Measurements from ENCODE around the gene PYCARD. TPM values are rescaled to one million over a fixed set of nuclear protein-coding genes. Genes with fewer than 3 reads are reported as not detected.

The PYCARD gene
- total and polyA plus RNA-seq, 2 donors from 2014 or later = 14.8 to 26.5 TPM

DNA sequence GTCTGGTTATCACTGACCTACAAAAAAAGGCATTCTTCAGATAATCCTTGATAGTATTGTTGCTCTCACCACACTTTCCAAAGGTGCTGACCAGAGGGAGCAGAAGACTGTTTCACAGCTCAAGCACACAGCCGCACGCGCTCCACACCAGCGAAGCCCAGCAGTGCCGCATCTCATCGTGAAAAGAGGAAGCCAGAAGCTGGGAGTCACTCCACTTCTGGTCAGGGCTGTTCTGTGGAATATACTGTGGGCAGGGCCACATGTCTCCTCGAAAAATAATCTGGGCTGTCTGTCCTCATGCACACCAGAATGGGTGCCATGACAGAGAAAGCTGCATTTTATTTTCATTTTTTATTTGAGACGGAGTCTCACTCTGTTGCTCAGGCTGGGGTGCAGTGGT is 45.4 kb downstream of the PYCARD start:
- FAIRE-seq (no peak), DNase-seq (no peak)
- Histone ChIP-seq H3K4me1 (ENCODE audit: control insufficient read depth in 2 of 3, insufficient read depth in 2 of 3, low read depth in 1 of 3, low read length in 3 of 3) (no peaks in the 10 kb centered on the region), H3K27me3 (ENCODE audit: control insufficient read depth, insufficient read depth, low read length) (no peaks in the 10 kb centered on the region), H3K9ac (ENCODE audit: low read length in 3 of 3) (no peak overlapping the region), H3K27ac (ENCODE audit: low read depth in 2 of 2, low read length in 2 of 2) (no peak overlapping the region), H3K4me3 (ENCODE audit: low read length in 3 of 3) (no peak overlapping the region), H3K36me3 (ENCODE audit: control insufficient read depth in 2 of 3, insufficient read depth in 3 of 3, low read length in 3 of 3) (no peaks in the 10 kb centered on the region), H3K9me3 (ENCODE audit: control insufficient read depth in 2 of 3, insufficient read depth in 1 of 3, low read length in 3 of 3) (no peaks in the 10 kb centered on the region)
- TF ChIP-seq, protein P1, sequence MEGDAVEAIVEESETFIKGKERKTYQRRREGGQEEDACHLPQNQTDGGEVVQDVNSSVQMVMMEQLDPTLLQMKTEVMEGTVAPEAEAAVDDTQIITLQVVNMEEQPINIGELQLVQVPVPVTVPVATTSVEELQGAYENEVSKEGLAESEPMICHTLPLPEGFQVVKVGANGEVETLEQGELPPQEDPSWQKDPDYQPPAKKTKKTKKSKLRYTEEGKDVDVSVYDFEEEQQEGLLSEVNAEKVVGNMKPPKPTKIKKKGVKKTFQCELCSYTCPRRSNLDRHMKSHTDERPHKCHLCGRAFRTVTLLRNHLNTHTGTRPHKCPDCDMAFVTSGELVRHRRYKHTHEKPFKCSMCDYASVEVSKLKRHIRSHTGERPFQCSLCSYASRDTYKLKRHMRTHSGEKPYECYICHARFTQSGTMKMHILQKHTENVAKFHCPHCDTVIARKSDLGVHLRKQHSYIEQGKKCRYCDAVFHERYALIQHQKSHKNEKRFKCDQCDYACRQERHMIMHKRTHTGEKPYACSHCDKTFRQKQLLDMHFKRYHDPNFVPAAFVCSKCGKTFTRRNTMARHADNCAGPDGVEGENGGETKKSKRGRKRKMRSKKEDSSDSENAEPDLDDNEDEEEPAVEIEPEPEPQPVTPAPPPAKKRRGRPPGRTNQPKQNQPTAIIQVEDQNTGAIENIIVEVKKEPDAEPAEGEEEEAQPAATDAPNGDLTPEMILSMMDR (IDR thresholded peaks at IDR 0.05; ENCODE audit: borderline replicate concordance, extremely low read depth, insufficient read depth) = no peak
- intact Hi-C loops (cut with DNase I) = no loop called here

Other genes starting within 250 kb of the PYCARD start
- gene SETD1A, start 245.0 kb downstream of the PYCARD start, total RNA-seq = 18.8 TPM
- 4.8 TPM for gene SETD1A, start 245.0 kb downstream of the PYCARD start, polyA plus RNA-seq (ENCODE audit: insufficient read depth, low read depth, low replicate concordance)
- gene HSD3B7, start 217.6 kb downstream of the PYCARD start, total RNA-seq = 40.5 TPM
- 24.4 TPM for gene HSD3B7, start 217.6 kb downstream of the PYCARD start, polyA plus RNA-seq (ENCODE audit: insufficient read depth, low read depth, low replicate concordance)
- 1.7 TPM for gene STX1B, start 192.1 kb downstream of the PYCARD start, total RNA-seq
- gene STX1B, start 192.1 kb downstream of the PYCARD start, polyA plus RNA-seq (ENCODE audit: insufficient read depth, low read depth, low replicate concordance) = 0.22 TPM
- 60.6 TPM for gene STX4, start 169.2 kb downstream of the PYCARD start, total RNA-seq
- gene STX4, start 169.2 kb downstream of the PYCARD start, polyA plus RNA-seq (ENCODE audit: insufficient read depth, low read depth, low replicate concordance) = 61.2 TPM
- gene ZNF668, start 128.5 kb downstream of the PYCARD start, total RNA-seq = 6.4 TPM
- 5.4 TPM for gene ZNF668, start 128.5 kb downstream of the PYCARD start, polyA plus RNA-seq (ENCODE audit: insufficient read depth, low read depth, low replicate concordance)
- 20.5 TPM for gene ZNF646, start 128.3 kb downstream of the PYCARD start, total RNA-seq
- 2.9 TPM for gene ZNF646, start 128.3 kb downstream of the PYCARD start, polyA plus RNA-seq (ENCODE audit: insufficient read depth, low read depth, low replicate concordance)
- gene PRSS53, start 113.8 kb downstream of the PYCARD start, total RNA-seq = 2.6 TPM
- gene PRSS53, start 113.8 kb downstream of the PYCARD start, polyA plus RNA-seq (ENCODE audit: insufficient read depth, low read depth, low replicate concordance) = 0.99 TPM
- 84.7 TPM for gene VKORC1, start 108.0 kb downstream of the PYCARD start, total RNA-seq
- gene VKORC1, start 108.0 kb downstream of the PYCARD start, polyA plus RNA-seq (ENCODE audit: insufficient read depth, low read depth, low replicate concordance) = 209 TPM
- gene BCKDK, start 94.4 kb downstream of the PYCARD start, total RNA-seq = 47.6 TPM
- gene BCKDK, start 94.4 kb downstream of the PYCARD start, polyA plus RNA-seq (ENCODE audit: insufficient read depth, low read depth, low replicate concordance) = 70.6 TPM
- 83.8 TPM for gene KAT8, start 85.1 kb downstream of the PYCARD start, total RNA-seq
- 40.9 TPM for gene KAT8, start 85.1 kb downstream of the PYCARD start, polyA plus RNA-seq (ENCODE audit: insufficient read depth, low read depth, low replicate concordance)
- gene PRSS8, start 67.0 kb downstream of the PYCARD start, total RNA-seq = 64.6 TPM
- gene PRSS8, start 67.0 kb downstream of the PYCARD start, polyA plus RNA-seq (ENCODE audit: insufficient read depth, low read depth, low replicate concordance) = 187 TPM
- 4.1 TPM for gene PRSS36, start 52.7 kb downstream of the PYCARD start, total RNA-seq
- gene PRSS36, start 52.7 kb downstream of the PYCARD start, polyA plus RNA-seq (ENCODE audit: insufficient read depth, low read depth, low replicate concordance) = 1.7 TPM
- 333 TPM for gene FUS, start 22.6 kb downstream of the PYCARD start, total RNA-seq
- gene FUS, start 22.6 kb downstream of the PYCARD start, polyA plus RNA-seq (ENCODE audit: insufficient read depth, low read depth, low replicate concordance) = 180 TPM
- gene TRIM72, start 11.4 kb upstream of the PYCARD start, total RNA-seq = 0.06 TPM
- gene TRIM72, start 11.4 kb upstream of the PYCARD start, polyA plus RNA-seq (ENCODE audit: insufficient read depth, low read depth, low replicate concordance) = 0.11 TPM
- gene PYDC1, start 14.4 kb upstream of the PYCARD start, total RNA-seq = not detected
- not detected for gene PYDC1, start 14.4 kb upstream of the PYCARD start, polyA plus RNA-seq (ENCODE audit: insufficient read depth, low read depth, low replicate concordance)
- gene ITGAM, start 57.2 kb upstream of the PYCARD start, total RNA-seq = 18.9 TPM
- 1.2 TPM for gene ITGAM, start 57.2 kb upstream of the PYCARD start, polyA plus RNA-seq (ENCODE audit: insufficient read depth, low read depth, low replicate concordance)
- gene ITGAX, start 152.4 kb upstream of the PYCARD start, total RNA-seq = 11.9 TPM
- gene ITGAX, start 152.4 kb upstream of the PYCARD start, polyA plus RNA-seq (ENCODE audit: insufficient read depth, low read depth, low replicate concordance) = 0.37 TPM
- 0.13 TPM for gene ITGAD, start 190.6 kb upstream of the PYCARD start, total RNA-seq
- gene ITGAD, start 190.6 kb upstream of the PYCARD start, polyA plus RNA-seq (ENCODE audit: insufficient read depth, low read depth, low replicate concordance) = not detected
- not detected for gene COX6A2, start 225.6 kb upstream of the PYCARD start, total RNA-seq
- 5.5 TPM for gene COX6A2, start 225.6 kb upstream of the PYCARD start, polyA plus RNA-seq (ENCODE audit: insufficient read depth, low read depth, low replicate concordance)
- gene ZNF843, start 240.0 kb upstream of the PYCARD start, total RNA-seq = 1.4 TPM
- 0.67 TPM for gene ZNF843, start 240.0 kb upstream of the PYCARD start, polyA plus RNA-seq (ENCODE audit: insufficient read depth, low read depth, low replicate concordance)

Data from kidney (tissue), 14 donors.